GM21515 (cell line): ENCODE data around the gene DCAF8.

ENCODE experiments used
- ATAC-seq: cut with Tn5 transposase; IDR thresholded peaks from one replicate; pipeline ENCODE4 v1.9.1; 2021; ENCODE audit not compliant: unreplicated experiment

The DCAF8 gene

GRCh38 chr1:160206036-160206389, 56.3 kb downstream of the DCAF8 start:
- peak; percentile 34 for ATAC-seq

- peak; percentile 41 for ATAC-seq
Observed at GRCh38 chr1:160205242-160206035, 56.9 kb downstream of the DCAF8 start, which contains the start of gene PEA15. PEA15 (plus strand) TSS chr1:160205384; CDS start chr1:160211545, 6,161 bp downstream.

- ATAC-seq = peak; percentile 50
Observed at GRCh38 chr1:160204526-160205241, 57.7 kb downstream of the DCAF8 start.

GRCh38 chr1:160200786-160201185, 61.6 kb downstream of the DCAF8 start:
- ATAC-seq = no peak

- no peak for ATAC-seq
Observed at GRCh38 chr1:160197231-160197630, 65.1 kb downstream of the DCAF8 start.

GRCh38 chr1:160196143-160196542, 66.2 kb downstream of the DCAF8 start:
- no peak for ATAC-seq

GRCh38 chr1:160194737-160195059, 67.7 kb downstream of the DCAF8 start:
- no peak for ATAC-seq

- ATAC-seq = no peak
Observed at GRCh38 chr1:160193832-160194736, 68.3 kb downstream of the DCAF8 start.

- peak; percentile 59 for ATAC-seq
Observed at GRCh38 chr1:160193091-160193819, 69.1 kb downstream of the DCAF8 start.

GRCh38 chr1:160192234-160192633, 70.1 kb downstream of the DCAF8 start:
- ATAC-seq = no peak

GRCh38 chr1:160191756-160192155, 70.6 kb downstream of the DCAF8 start:
- ATAC-seq = no peak

GRCh38 chr1:160189649-160190625, 72.4 kb downstream of the DCAF8 start, which contains the start of gene CASQ1:
CASQ1 (plus strand) TSS chr1:160190575; CDS start chr1:160190752, 177 bp downstream.
- no peak for ATAC-seq

- ATAC-seq = no peak
Observed at GRCh38 chr1:160188341-160188740, 74.0 kb downstream of the DCAF8 start.

GRCh38 chr1:160187407-160187806, 74.9 kb downstream of the DCAF8 start:
- ATAC-seq = no peak

- ATAC-seq = no peak
Observed at GRCh38 chr1:160186729-160187128, 75.6 kb downstream of the DCAF8 start.

GRCh38 chr1:160186246-160186645, 76.1 kb downstream of the DCAF8 start:
- no peak for ATAC-seq

- no peak for ATAC-seq
Observed at GRCh38 chr1:160179336-160179735, 83.0 kb downstream of the DCAF8 start.

GRCh38 chr1:160178731-160179130, 83.6 kb downstream of the DCAF8 start:
- ATAC-seq = no peak

GRCh38 chr1:160177667-160178066, 84.7 kb downstream of the DCAF8 start:
- no peak for ATAC-seq
